ENCODE results near the gene ANKRD17.

DNA sequence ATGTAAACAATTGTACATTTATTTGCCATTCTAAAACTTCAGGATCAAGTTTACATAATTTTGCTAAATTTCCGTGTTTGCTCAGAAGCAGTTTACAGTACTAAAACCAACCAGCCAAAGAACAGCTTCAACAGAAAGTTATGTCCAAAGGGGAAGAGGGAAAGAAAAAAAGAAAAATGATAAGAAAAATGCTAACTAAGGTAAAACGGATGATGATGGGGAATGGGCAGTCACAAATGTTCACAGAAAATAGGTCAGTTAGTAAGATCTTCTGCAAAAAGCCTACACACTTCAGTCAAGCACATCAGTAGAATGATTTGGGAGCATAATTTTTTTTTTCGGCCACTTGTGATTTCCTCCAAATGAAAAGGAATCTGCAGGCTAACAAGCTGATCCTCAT lies 182.8 kb downstream of the ANKRD17 start:
- TF ChIP-seq GATA2 (IDR thresholded peaks at IDR 0.05; ENCODE audit: low read depth, low read length) (no peak), GATA3 (IDR thresholded peaks at IDR 0.05; ENCODE audit: low read depth, low read length) (no peak)

All from SH-SY5Y (cell line).